Activated naive CD4-positive, alpha-beta T cell treated with anti-CD3 and anti-CD28 coated beads, Interleukin-2, amount 50 U/mL, for 24 hours (primary cell): ENCODE results near the gene CADM3.

Experiments used
- H3K27ac Mint-ChIP-seq: one replicate; pipeline ENCODE4 v1.8.0; 2021; ENCODE audit warnings: mild to moderate bottlenecking, mixed read lengths
- H3K27me3 Mint-ChIP-seq: one replicate; pipeline ENCODE4 v1.8.0; 2021; ENCODE audit warnings: mixed read lengths
- H3K36me3 Mint-ChIP-seq: one replicate; pipeline ENCODE4 v1.8.0; 2021; ENCODE audit warnings: mixed read lengths
- H3K4me1 Mint-ChIP-seq: one replicate; pipeline ENCODE4 v1.8.0; 2021; ENCODE audit warnings: mixed read lengths
- H3K4me3 Mint-ChIP-seq: one replicate; pipeline ENCODE4 v1.8.0; 2021; ENCODE audit warnings: mild to moderate bottlenecking, mixed read lengths
- H3K9me3 Mint-ChIP-seq: one replicate; pipeline ENCODE4 v1.8.0; 2021; ENCODE audit warnings: mixed read lengths

Gene CADM3

GRCh38 chr1:159188375-159188788, 17.0 kb downstream of the CADM3 start:
- no peaks in the 10 kb centered on the region for H3K4me1 Mint-ChIP-seq
- peaks cover 37% of the 10 kb centered on the region for H3K27me3 Mint-ChIP-seq
- no peaks in the 10 kb centered on the region for H3K36me3 Mint-ChIP-seq
- H3K4me3 Mint-ChIP-seq, result no peak overlapping the region
- no peak overlapping the region for H3K27ac Mint-ChIP-seq
- H3K9me3 Mint-ChIP-seq, result no peaks in the 10 kb centered on the region

- Mint-ChIP-seq H3K27ac (no peak overlapping the region), H3K36me3 (no peaks in the 10 kb centered on the region), H3K4me1 (no peaks in the 10 kb centered on the region), H3K4me3 (no peak overlapping the region), H3K9me3 (no peaks in the 10 kb centered on the region), H3K27me3 (peaks cover 34% of the 10 kb centered on the region)
Measured at GRCh38 chr1:159190441-159190840, 19.0 kb downstream of the CADM3 start.

GRCh38 chr1:159196543-159196942, 25.1 kb downstream of the CADM3 start:
- H3K9me3 Mint-ChIP-seq, result no peaks in the 10 kb centered on the region
- peaks cover 22% of the 10 kb centered on the region for H3K27me3 Mint-ChIP-seq
- no peaks in the 10 kb centered on the region for H3K4me1 Mint-ChIP-seq
- no peak overlapping the region for H3K27ac Mint-ChIP-seq
- H3K4me3 Mint-ChIP-seq, result no peak overlapping the region
- H3K36me3 Mint-ChIP-seq, result no peaks in the 10 kb centered on the region

GRCh38 chr1:159197561-159198557, 26.4 kb downstream of the CADM3 start:
- H3K4me1 Mint-ChIP-seq, result no peaks in the 10 kb centered on the region
- no peaks in the 10 kb centered on the region for H3K9me3 Mint-ChIP-seq
- peaks cover 26% of the 10 kb centered on the region for H3K27me3 Mint-ChIP-seq
- no peak overlapping the region for H3K27ac Mint-ChIP-seq
- no peak overlapping the region for H3K4me3 Mint-ChIP-seq
- H3K36me3 Mint-ChIP-seq, result no peaks in the 10 kb centered on the region

- H3K36me3 Mint-ChIP-seq, result no peaks in the 10 kb centered on the region
- peaks cover 27% of the 10 kb centered on the region for H3K27me3 Mint-ChIP-seq
- H3K27ac Mint-ChIP-seq, result no peak overlapping the region
- H3K9me3 Mint-ChIP-seq, result no peaks in the 10 kb centered on the region
- no peaks in the 10 kb centered on the region for H3K4me1 Mint-ChIP-seq
- no peak overlapping the region for H3K4me3 Mint-ChIP-seq
Measured at GRCh38 chr1:159199901-159200300, 28.5 kb downstream of the CADM3 start.

- Mint-ChIP-seq H3K9me3 (no peaks in the 10 kb centered on the region), H3K36me3 (no peaks in the 10 kb centered on the region), H3K27ac (no peak overlapping the region), H3K27me3 (peaks cover 33% of the 10 kb centered on the region), H3K4me1 (no peaks in the 10 kb centered on the region), H3K4me3 (no peak overlapping the region)
Measured at GRCh38 chr1:159200769-159201168, 29.4 kb downstream of the CADM3 start.

- no peaks in the 10 kb centered on the region for H3K36me3 Mint-ChIP-seq
- peaks cover 33% of the 10 kb centered on the region for H3K27me3 Mint-ChIP-seq
- no peak overlapping the region for H3K4me3 Mint-ChIP-seq
Measured at GRCh38 chr1:159201642-159202041, 30.2 kb downstream of the CADM3 start.

GRCh38 chr1:159203610-159204009, 32.2 kb downstream of the CADM3 start:
- Mint-ChIP-seq H3K36me3 (no peaks in the 10 kb centered on the region), H3K4me3 (no peak overlapping the region), H3K4me1 (peaks cover 5% of the 10 kb centered on the region), H3K27ac (no peak overlapping the region), H3K9me3 (no peaks in the 10 kb centered on the region), H3K27me3 (peaks cover 34% of the 10 kb centered on the region)

More at GRCh38 chr1:159201642-159202041, 30.2 kb downstream of the CADM3 start:
- no peaks in the 10 kb centered on the region for H3K4me1 Mint-ChIP-seq
- no peak overlapping the region for H3K27ac Mint-ChIP-seq
- H3K9me3 Mint-ChIP-seq, result no peaks in the 10 kb centered on the region

GRCh38 chr1:159204161-159205141, 33.0 kb downstream of the CADM3 start, which contains the start of gene ACKR1:
Gene ACKR1 (plus strand): TSS chr1:159204875. CDS start chr1:159204960, 85 bp downstream.
- Mint-ChIP-seq H3K9me3 (no peaks in the 10 kb centered on the region), H3K4me1 (peaks cover 5% of the 10 kb centered on the region), H3K4me3 (no peak within 1 kb of the TSS), H3K36me3 (no peaks in the 10 kb centered on the region), H3K27me3 (peaks cover 40% of the 10 kb centered on the region), H3K27ac (no peak within 1 kb of the TSS)

- no peaks in the 10 kb centered on the region for H3K36me3 Mint-ChIP-seq
- peaks cover 5% of the 10 kb centered on the region for H3K4me1 Mint-ChIP-seq
- no peaks in the 10 kb centered on the region for H3K9me3 Mint-ChIP-seq
- peaks cover 38% of the 10 kb centered on the region for H3K27me3 Mint-ChIP-seq
- H3K27ac Mint-ChIP-seq, result no peak overlapping the region
- H3K4me3 Mint-ChIP-seq, result no peak overlapping the region
Measured at GRCh38 chr1:159205225-159205624, 33.8 kb downstream of the CADM3 start.

GRCh38 chr1:159206110-159206509, 34.7 kb downstream of the CADM3 start:
- Mint-ChIP-seq H3K9me3 (no peaks in the 10 kb centered on the region), H3K27ac (no peak overlapping the region), H3K4me3 (no peak overlapping the region), H3K27me3 (peaks cover 36% of the 10 kb centered on the region), H3K4me1 (peaks cover 5% of the 10 kb centered on the region), H3K36me3 (no peaks in the 10 kb centered on the region)

- H3K27me3 Mint-ChIP-seq, result peaks cover 33% of the 10 kb centered on the region
Measured at GRCh38 chr1:159207080-159207479, 35.7 kb downstream of the CADM3 start.

GRCh38 chr1:159207774-159208173, 36.4 kb downstream of the CADM3 start:
- Mint-ChIP-seq H3K27me3 (peaks cover 34% of the 10 kb centered on the region), H3K27ac (no peak overlapping the region), H3K4me3 (no peak overlapping the region), H3K9me3 (no peaks in the 10 kb centered on the region), H3K36me3 (no peaks in the 10 kb centered on the region), H3K4me1 (peaks cover 5% of the 10 kb centered on the region)

More at GRCh38 chr1:159207080-159207479, 35.7 kb downstream of the CADM3 start:
- Mint-ChIP-seq H3K9me3 (no peaks in the 10 kb centered on the region), H3K27ac (no peak overlapping the region), H3K36me3 (no peaks in the 10 kb centered on the region), H3K4me1 (peaks cover 5% of the 10 kb centered on the region), H3K4me3 (no peak overlapping the region)

GRCh38 chr1:159208175-159208825, 36.9 kb downstream of the CADM3 start:
- peaks cover 5% of the 10 kb centered on the region for H3K4me1 Mint-ChIP-seq
- H3K27me3 Mint-ChIP-seq, result peaks cover 35% of the 10 kb centered on the region
- H3K36me3 Mint-ChIP-seq, result no peaks in the 10 kb centered on the region
- no peak overlapping the region for H3K4me3 Mint-ChIP-seq
- H3K27ac Mint-ChIP-seq, result no peak overlapping the region
- H3K9me3 Mint-ChIP-seq, result no peaks in the 10 kb centered on the region

- peaks cover 37% of the 10 kb centered on the region for H3K27me3 Mint-ChIP-seq
- H3K4me3 Mint-ChIP-seq, result no peak overlapping the region
- no peaks in the 10 kb centered on the region for H3K36me3 Mint-ChIP-seq
- H3K9me3 Mint-ChIP-seq, result no peaks in the 10 kb centered on the region
- H3K27ac Mint-ChIP-seq, result no peak overlapping the region
- peaks cover 5% of the 10 kb centered on the region for H3K4me1 Mint-ChIP-seq
Measured at GRCh38 chr1:159209061-159209460, 37.6 kb downstream of the CADM3 start.
